ENCODE measurements around the gene TEX10.
"Not testable (repeated sequence)": the region's sequence is repeated elsewhere in the genome, so short reads cannot be mapped to it uniquely, and the experiment has no call there.

The TEX10 gene

GRCh38 chr9:100394032-100394695, 41.4 kb upstream of the TEX10 start:
- Histone ChIP-seq H3K9me3 (no peaks in the 10 kb centered on the region), H3K4me3 (ENCODE audit: low read depth, low read length) (no peak overlapping the region), H3K36me3 (no peaks in the 10 kb centered on the region), H3K27me3 (no peaks in the 10 kb centered on the region), H3K4me1 (no peaks in the 10 kb centered on the region)
- no peak for DNase-seq
- no peak for TF ChIP-seq CTCF (IDR thresholded peaks at IDR 0.05; ENCODE audit: low read depth, low read length)

- not testable (repeated sequence) for H3K4me1 ChIP-seq; H3K4me3 ChIP-seq (ENCODE audit: low read depth, low read length); DNase-seq; H3K27me3 ChIP-seq; H3K36me3 ChIP-seq; H3K9me3 ChIP-seq
These were observed 40.2 kb upstream of the TEX10 start for GRCh38 chr9:100392989-100393388.

GRCh38 chr9:100379862-100380261, 27.1 kb upstream of the TEX10 start:
- DNase-seq = no peak
- H3K27me3 ChIP-seq = no peaks in the 10 kb centered on the region
- H3K4me3 ChIP-seq (ENCODE audit: low read depth, low read length) = no peak overlapping the region
- no peaks in the 10 kb centered on the region for H3K36me3 ChIP-seq
- no peak for TF ChIP-seq CTCF (IDR thresholded peaks at IDR 0.05; ENCODE audit: low read depth, low read length)
- peaks cover 3% of the 10 kb centered on the region; the same call in 1 of the 2 replicates for H3K9me3 ChIP-seq
- no peaks in the 10 kb centered on the region for H3K4me1 ChIP-seq

- TF ChIP-seq CTCF (IDR thresholded peaks at IDR 0.05; ENCODE audit: low read depth, low read length) = no peak
- H3K36me3 ChIP-seq = no peaks in the 10 kb centered on the region
- no peak for DNase-seq
These were observed 24.3 kb upstream of the TEX10 start for GRCh38 chr9:100377015-100377414.

GRCh38 chr9:100375658-100376057, 22.9 kb upstream of the TEX10 start:
- no peaks in the 10 kb centered on the region for H3K4me1 ChIP-seq
- DNase-seq = no peak
- no peak overlapping the region for H3K4me3 ChIP-seq (ENCODE audit: low read depth, low read length)

More at GRCh38 chr9:100377015-100377414, 24.3 kb upstream of the TEX10 start:
- Histone ChIP-seq H3K4me3 (ENCODE audit: low read depth, low read length) (no peak overlapping the region), H3K9me3 (no peaks in the 10 kb centered on the region), H3K27me3 (no peaks in the 10 kb centered on the region), H3K4me1 (no peaks in the 10 kb centered on the region)

GRCh38 chr9:100372648-100373047, 19.9 kb upstream of the TEX10 start:
- Histone ChIP-seq H3K27me3 (no peaks in the 10 kb centered on the region), H3K9me3 (no peaks in the 10 kb centered on the region), H3K36me3 (no peaks in the 10 kb centered on the region), H3K4me3 (ENCODE audit: low read depth, low read length) (no peak overlapping the region), H3K4me1 (no peaks in the 10 kb centered on the region)
- TF ChIP-seq CTCF (IDR thresholded peaks at IDR 0.05; ENCODE audit: low read depth, low read length) = no peak
- DNase-seq = no peak

More at GRCh38 chr9:100375658-100376057, 22.9 kb upstream of the TEX10 start:
- H3K36me3 ChIP-seq = no peaks in the 10 kb centered on the region
- no peaks in the 10 kb centered on the region for H3K9me3 ChIP-seq
- no peak for TF ChIP-seq CTCF (IDR thresholded peaks at IDR 0.05; ENCODE audit: low read depth, low read length)
- H3K27me3 ChIP-seq = no peaks in the 10 kb centered on the region
